OCI-LY1 (cell line): ENCODE data around the gene IREB2.

Experiments used
- H2AFZ ChIP-seq: fragments of 200-600 bp; sonication (generic), shearing (Covaris generic); 2 replicates; pipeline ENCODE4 v1.6.0; 2014; ENCODE audit warnings: antibody characterized with exemption, mild to moderate bottlenecking, low read length
- H3F3A ChIP-seq: fragments of 200-600 bp; sonication (generic), shearing (Covaris generic); 2 replicates; pipeline ENCODE4 v1.6.0; 2014; ENCODE audit warnings: mild to moderate bottlenecking, antibody characterized with exemption, low read length, moderate library complexity; ENCODE audit not compliant: insufficient read depth
- H3K27ac ChIP-seq: fragments of 200-600 bp; sonication (generic); 2 replicates; pipeline ENCODE4 v1.5.1; 2014; ENCODE audit warnings: low read length, mixed run types, mild to moderate bottlenecking, low read depth; ENCODE audit not compliant: poor library complexity, severe bottlenecking
- H3K27me3 ChIP-seq: fragments of 200-600 bp; sonication (generic); 2 replicates; pipeline ENCODE4 v1.6.0; 2014; ENCODE audit warnings: antibody characterized with exemption, mild to moderate bottlenecking, low read length, moderate library complexity; ENCODE audit not compliant: insufficient read depth
- H3K36me3 ChIP-seq: fragments of 200-600 bp; sonication (generic); 2 replicates; pipeline ENCODE4 v1.6.1; 2014; ENCODE audit warnings: mild to moderate bottlenecking, antibody characterized with exemption, low read length, moderate library complexity, mixed read lengths; ENCODE audit not compliant: insufficient read depth
- H3K4me1 ChIP-seq: fragments of 200-600 bp; sonication (generic); 2 replicates; pipeline ENCODE4 v1.5.1; 2014; ENCODE audit warnings: mild to moderate bottlenecking, low read length, moderate library complexity; ENCODE audit not compliant: insufficient read depth, severe bottlenecking
- H3K4me2 ChIP-seq: fragments of 200-600 bp; sonication (generic), shearing (Covaris generic); 2 replicates; pipeline ENCODE4 v1.6.1; 2014; ENCODE audit warnings: low read length
- H3K4me3 ChIP-seq: fragments of 200-600 bp; sonication (generic); 2 replicates; pipeline ENCODE4 v1.5.1; 2014; ENCODE audit warnings: low read length, low read depth, mild to moderate bottlenecking, mixed read lengths; ENCODE audit not compliant: poor library complexity, severe bottlenecking
- H3K79me2 ChIP-seq: fragments of 200-600 bp; shearing (Covaris generic); 2 replicates; pipeline ENCODE4 v1.6.1; 2016; ENCODE audit warnings: mixed run types, low read length, mixed read lengths; ENCODE audit not compliant: insufficient read depth
- H3K9ac ChIP-seq: fragments of 200-600 bp; sonication (generic), shearing (Covaris generic); 2 replicates; pipeline ENCODE4 v1.6.1; 2014; ENCODE audit warnings: mild to moderate bottlenecking, low read length, mixed read lengths
- H3K9me2 ChIP-seq: fragments of 200-600 bp; sonication (generic), shearing (Covaris generic); 2 replicates; pipeline ENCODE4 v1.6.1; 2014; ENCODE audit warnings: low read depth, mild to moderate bottlenecking, low read length, mixed read lengths
- H3K9me3 ChIP-seq: fragments of 200-600 bp; shearing (Covaris generic); 2 replicates; pipeline ENCODE4 v1.6.1; 2014; ENCODE audit warnings: low read length, mixed read lengths
- H4K20me1 ChIP-seq: fragments of 200-600 bp; sonication (generic), shearing (Covaris generic); 2 replicates; pipeline ENCODE4 v1.6.0; 2016; ENCODE audit warnings: mild to moderate bottlenecking, low read length; ENCODE audit not compliant: insufficient read depth
- CTCF ChIP-seq: fragments of 200-600 bp; sonication (generic), shearing (Covaris generic); IDR thresholded peaks from 2 replicates; pipeline ENCODE4 v1.5.1; 2017; ENCODE audit warnings: mild to moderate bottlenecking, antibody characterized with exemption, low read length, moderate library complexity, mixed read lengths
- EZH2 ChIP-seq: fragments of 200-600 bp; sonication (generic), shearing (Covaris generic); IDR thresholded peaks from 2 replicates; pipeline ENCODE4 v1.8.0; 2017; ENCODE audit warnings: borderline replicate concordance, mixed run types, mild to moderate bottlenecking, antibody characterized with exemption, low read length, moderate library complexity, mixed read lengths

The IREB2 gene

GRCh38 chr15:78394026-78394425 lies 44.0 kb upstream of the IREB2 start:
- H3K27ac ChIP-seq: no peak overlapping the region
- H2AFZ ChIP-seq: no peak overlapping the region
- TF ChIP-seq CTCF (no peak), EZH2 (no peak)
- no peaks in the 10 kb centered on the region for H3K79me2 ChIP-seq
- no peaks in the 10 kb centered on the region for H3K9me2 ChIP-seq
- H3K4me2 ChIP-seq: no peak overlapping the region
- no peaks in the 10 kb centered on the region for H3K9me3 ChIP-seq
- H3K4me3 ChIP-seq: no peak overlapping the region
- no peaks in the 10 kb centered on the region for H3K36me3 ChIP-seq
- no peak overlapping the region for H3K9ac ChIP-seq
- no peaks in the 10 kb centered on the region for H4K20me1 ChIP-seq
- H3K4me1 ChIP-seq: no peaks in the 10 kb centered on the region
- H3K27me3 ChIP-seq: no peaks in the 10 kb centered on the region; the same call in 1 of the 2 replicates
- H3F3A ChIP-seq: no peaks in the 10 kb centered on the region

- Histone ChIP-seq H3K27ac (no peak overlapping the region), H3K9me3 (no peaks in the 10 kb centered on the region), H3K4me2 (no peak overlapping the region), H3K9ac (no peak overlapping the region), H3K79me2 (no peaks in the 10 kb centered on the region), H3K4me3 (no peak overlapping the region), H3K9me2 (no peaks in the 10 kb centered on the region), H3K4me1 (no peaks in the 10 kb centered on the region), H3F3A (no peaks in the 10 kb centered on the region), H3K36me3 (no peaks in the 10 kb centered on the region), H3K27me3 (no peaks in the 10 kb centered on the region; the same call in 1 of the 2 replicates), H4K20me1 (no peaks in the 10 kb centered on the region), H2AFZ (no peak overlapping the region)
- no peak for TF ChIP-seq CTCF
- TF ChIP-seq EZH2: no peak
These were observed 42.9 kb upstream of the IREB2 start for GRCh38 chr15:78394981-78395616.

- Histone ChIP-seq H2AFZ (no peak overlapping the region), H3K9me3 (no peaks in the 10 kb centered on the region), H3K4me2 (no peak overlapping the region), H3K27ac (no peak overlapping the region), H3K27me3 (no peaks in the 10 kb centered on the region), H3K4me3 (no peak overlapping the region), H3K9me2 (no peaks in the 10 kb centered on the region), H3K9ac (no peak overlapping the region), H3K79me2 (no peaks in the 10 kb centered on the region), H3K4me1 (no peaks in the 10 kb centered on the region), H3K36me3 (no peaks in the 10 kb centered on the region), H3F3A (no peaks in the 10 kb centered on the region), H4K20me1 (no peaks in the 10 kb centered on the region)
- TF ChIP-seq CTCF: no peak
These were observed 41.7 kb upstream of the IREB2 start for GRCh38 chr15:78396186-78396814.
